Astrocyte (in vitro differentiated cells and primary cell): ENCODE results near the gene CD46.

ENCODE experiments used
- CTCF ChIP-seq: IDR thresholded peaks from 2 replicates; pipeline ENCODE4 v1.5.1; 2011; ENCODE audit warnings: low read depth, mild to moderate bottlenecking, inconsistent platforms, low read length, moderate library complexity; ENCODE audit not compliant: insufficient read depth
- EZH2 ChIP-seq: IDR thresholded peaks from 2 replicates; pipeline ENCODE4 v1.6.1; 2012; ENCODE audit warnings: mild to moderate bottlenecking, low read length, inconsistent platforms; ENCODE audit not compliant: insufficient read depth

GRCh38 chr1:207829576-207829975 is 77.7 kb downstream of the CD46 start:
- TF ChIP-seq CTCF (no peak), EZH2 (no peak)
